ELR (cell line): ENCODE results near the gene RABL2A.
"Not testable (repeated sequence)": the region's sequence is repeated elsewhere in the genome, so short reads cannot be mapped to it uniquely, and the experiment has no call there.

Source experiments
- DNase-seq: peaks from one replicate; pipeline ENCODE4 v3.0.0-alpha.2; 2015; ENCODE audit warnings: low read depth

The RABL2A gene

GRCh38 chr2:113609822-113610221 lies 17.2 kb upstream of the RABL2A start:
- DNase-seq: not testable (repeated sequence)

DNA sequence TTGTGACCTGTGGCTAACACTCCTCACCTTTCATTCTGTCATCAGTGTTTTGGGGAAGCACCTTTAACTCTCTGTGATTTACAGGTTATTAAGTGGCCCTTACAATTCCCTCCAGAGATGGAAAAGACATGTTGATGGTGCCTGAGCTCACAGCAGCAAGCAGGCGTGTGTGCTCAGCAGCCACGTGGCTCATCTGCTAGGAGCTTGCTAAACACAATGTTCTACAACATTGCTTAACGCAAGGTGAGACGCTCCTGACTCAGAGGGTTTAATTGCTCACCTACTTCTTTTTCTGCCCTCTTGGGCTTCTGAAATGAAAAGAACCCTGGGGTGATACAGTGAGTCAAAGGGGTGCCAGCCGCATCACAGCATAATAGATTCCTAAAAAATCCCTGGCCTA lies 6.1 kb upstream of the RABL2A start:
- DNase-seq: not testable (repeated sequence)

GRCh38 chr2:113625906-113626305 lies 1.2 kb upstream of the RABL2A start:
- not testable (repeated sequence) for DNase-seq

DNA sequence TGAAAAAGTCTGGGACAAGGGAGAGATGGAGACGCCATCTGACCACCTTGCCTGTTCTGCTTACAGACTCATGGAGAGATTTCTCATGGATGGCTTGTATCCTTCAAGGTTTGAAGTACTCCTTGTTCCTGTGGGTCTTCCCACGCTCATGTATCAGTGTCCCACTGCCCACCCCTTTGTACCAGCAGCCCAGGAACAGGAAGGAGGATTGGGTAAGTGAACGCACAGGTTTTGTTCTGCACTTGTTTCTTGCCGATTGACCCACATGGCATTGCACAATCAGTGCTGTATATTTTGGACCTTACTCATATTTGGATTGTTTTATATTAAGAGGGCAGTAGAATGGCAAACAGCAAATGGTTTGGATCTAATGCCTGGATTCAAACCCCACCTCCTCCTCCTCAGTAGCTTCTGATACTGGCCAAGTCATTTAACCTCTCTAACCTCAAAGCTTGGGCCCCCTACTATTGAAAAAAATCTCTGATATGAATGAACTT lies 5.8 kb downstream of the RABL2A start:
- DNase-seq: not testable (repeated sequence)

GRCh38 chr2:113635358-113635757 lies 8.3 kb downstream of the RABL2A start:
- not testable (repeated sequence) for DNase-seq

DNA sequence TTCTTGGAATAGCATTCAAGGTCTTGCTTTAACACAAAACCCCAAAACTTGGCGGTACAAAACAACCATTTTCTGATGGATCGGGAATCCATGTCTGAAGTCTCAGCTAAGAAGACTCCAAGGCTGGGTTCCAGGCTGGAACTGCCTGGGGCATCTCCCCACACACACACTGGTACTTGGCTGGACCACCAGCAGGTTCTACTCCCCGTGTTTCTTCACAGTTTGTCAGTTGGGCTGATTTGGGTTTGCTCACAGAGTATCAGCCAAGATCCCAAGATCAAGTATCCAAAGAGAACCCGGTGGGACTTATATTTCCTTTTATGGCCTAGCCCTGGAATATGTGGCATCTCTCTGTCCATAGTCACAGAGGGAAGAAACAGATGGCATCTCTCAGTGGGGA lies 9.2 kb downstream of the RABL2A start:
- DNase-seq: not testable (repeated sequence)

GRCh38 chr2:113638084-113638483 lies 11.0 kb downstream of the RABL2A start:
- not testable (repeated sequence) for DNase-seq

GRCh38 chr2:113646217-113646616 lies 19.2 kb downstream of the RABL2A start:
- not testable (repeated sequence) for DNase-seq

DNA sequence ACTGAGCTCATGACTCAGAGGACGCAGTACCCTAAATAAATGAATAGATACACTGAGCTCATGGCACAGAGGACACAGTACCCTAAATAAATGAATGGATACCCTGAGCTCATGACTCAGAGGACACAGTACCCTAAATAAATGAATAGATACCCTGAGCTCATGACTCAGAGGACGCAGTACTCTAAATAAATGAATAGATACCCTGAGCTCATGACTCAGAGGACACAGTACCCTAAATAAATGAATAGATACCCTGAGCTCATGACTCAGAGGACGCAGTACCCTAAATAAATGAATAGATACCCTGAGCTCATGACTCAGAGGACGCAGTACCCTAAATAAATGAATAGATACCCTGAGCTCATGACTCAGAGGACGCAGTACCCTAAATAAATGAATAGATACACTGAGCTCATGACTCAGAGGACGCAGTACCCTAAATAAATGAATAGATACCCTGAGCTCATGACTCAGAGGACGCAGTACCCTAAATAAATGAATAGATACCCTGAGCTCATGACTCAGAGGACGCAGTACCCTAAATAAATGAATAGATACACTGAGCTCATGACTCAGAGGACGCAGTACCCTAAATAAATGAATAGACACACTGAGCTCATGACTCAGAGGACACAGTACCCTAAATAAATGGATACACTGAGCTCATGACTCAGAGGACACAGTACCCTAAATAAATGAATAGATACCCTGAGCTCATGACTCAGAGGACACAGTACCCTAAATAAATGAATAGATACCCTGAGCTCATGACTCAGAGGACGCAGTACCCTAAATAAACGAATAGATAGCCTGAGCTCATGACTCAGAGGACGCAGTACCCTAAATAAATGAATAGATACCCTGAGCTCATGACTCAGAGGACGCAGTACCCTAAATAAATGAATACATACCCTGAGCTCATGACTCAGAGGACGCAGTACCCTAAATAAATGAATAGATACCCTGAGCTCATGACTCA lies 24.1 kb downstream of the RABL2A start:
- DNase-seq: not testable (repeated sequence)

DNA sequence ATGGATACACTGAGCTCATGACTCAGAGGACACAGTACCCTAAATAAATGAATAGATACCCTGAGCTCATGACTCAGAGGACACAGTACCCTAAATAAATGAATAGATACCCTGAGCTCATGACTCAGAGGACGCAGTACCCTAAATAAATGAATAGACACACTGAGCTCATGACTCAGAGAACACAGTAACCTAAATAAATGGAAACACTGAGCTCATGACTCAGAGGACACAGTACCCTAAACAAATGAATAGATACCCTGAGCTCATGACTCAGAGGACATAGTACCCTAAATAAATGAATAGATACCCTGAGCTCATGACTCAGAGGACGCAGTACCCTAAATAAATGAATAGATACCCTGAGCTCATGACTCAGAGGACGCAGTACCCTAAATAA lies 25.5 kb downstream of the RABL2A start:
- not testable (repeated sequence) for DNase-seq

- DNase-seq: not testable (repeated sequence)
Measured at GRCh38 chr2:113656031-113656624, 29.1 kb downstream of the RABL2A start.

DNA sequence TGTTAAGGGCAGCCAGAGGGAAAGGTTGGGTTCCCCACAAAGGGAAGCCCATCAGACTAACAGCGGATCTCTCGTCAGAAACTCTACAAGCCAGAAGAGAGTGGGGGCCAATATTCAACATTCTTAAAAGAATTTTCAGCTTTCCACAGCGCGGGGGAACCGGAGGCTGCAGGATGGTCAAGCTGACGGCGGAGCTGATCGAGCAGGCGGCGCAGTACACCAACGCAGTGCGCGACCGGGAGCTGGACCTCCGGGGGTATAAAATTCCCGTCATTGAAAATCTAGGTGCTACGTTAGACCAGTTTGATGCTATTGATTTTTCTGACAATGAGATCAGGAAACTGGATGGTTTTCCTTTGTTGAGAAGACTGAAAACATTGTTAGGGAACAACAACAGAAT lies 30.7 kb downstream of the RABL2A start:
- DNase-seq: not testable (repeated sequence)

DNA sequence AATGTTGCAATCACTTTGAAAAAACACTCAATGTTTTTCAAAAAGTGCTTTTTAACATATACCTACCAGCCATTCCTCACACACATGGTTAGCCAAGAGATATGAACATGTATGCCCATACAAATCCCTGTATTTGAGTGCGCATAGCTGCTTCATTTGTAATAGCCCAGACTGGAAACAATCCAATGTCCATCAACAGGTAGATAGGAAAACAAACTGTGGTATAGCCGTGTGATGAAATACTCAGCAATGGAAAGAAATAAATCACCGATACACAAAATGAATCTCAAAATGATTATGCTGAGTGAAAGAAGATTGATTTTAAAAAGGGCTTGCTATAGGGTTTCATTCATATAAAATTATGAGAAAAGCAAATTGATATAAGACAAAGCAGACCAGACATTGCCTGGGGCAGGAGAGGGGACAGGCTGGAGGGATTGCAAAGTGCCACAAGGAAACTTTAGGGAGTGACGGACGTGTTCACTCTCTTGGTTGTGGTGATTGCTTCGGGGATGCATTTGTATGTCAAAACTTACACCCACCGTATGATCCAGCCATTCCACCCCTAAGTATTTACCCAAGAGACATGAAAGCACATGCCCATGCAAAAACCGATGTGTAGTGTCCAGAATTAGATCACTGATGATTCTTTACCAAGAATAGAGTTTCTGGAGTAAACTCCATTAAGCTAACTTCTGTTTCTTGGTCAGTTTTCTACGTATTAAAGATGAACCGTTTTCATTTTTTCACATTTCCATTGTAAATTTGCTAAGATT lies 36.4 kb downstream of the RABL2A start:
- not testable (repeated sequence) for DNase-seq

- DNase-seq: not testable (repeated sequence)
Measured at GRCh38 chr2:113664761-113665533, 37.9 kb downstream of the RABL2A start.

GRCh38 chr2:113669013-113669412 lies 41.9 kb downstream of the RABL2A start:
- DNase-seq: not testable (repeated sequence)

DNA sequence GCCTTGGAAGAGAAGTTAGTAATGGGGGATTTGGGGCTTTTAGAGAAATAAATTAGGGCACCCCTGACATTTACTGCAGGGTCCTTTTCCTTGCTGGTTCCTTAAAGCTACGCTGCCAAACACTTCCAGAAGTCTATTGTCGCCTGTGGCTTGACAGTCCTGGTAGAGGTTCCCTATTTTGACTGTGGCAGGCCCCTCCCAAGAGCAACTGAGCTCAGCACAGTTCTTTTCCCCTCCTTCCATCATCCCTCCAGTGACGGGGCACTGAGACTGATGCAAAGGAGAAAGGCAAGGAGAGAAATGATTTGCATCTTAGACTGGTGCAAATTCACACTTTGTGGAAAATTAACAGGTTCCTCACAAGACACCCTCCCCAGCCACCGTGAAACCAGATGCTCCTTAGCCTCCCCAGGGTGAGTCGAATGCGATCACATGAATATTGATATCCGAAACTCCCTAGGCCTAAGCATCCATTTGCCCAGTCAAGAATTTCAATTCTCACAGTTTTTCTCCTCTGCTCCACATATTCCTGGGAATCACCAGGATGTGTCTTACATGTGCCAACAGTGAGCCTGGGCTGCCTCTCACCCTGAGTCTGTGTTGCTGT lies 45.4 kb downstream of the RABL2A start:
- DNase-seq: no peak

- no peak for DNase-seq
Measured at GRCh38 chr2:113675875-113676274, 48.8 kb downstream of the RABL2A start.

DNA sequence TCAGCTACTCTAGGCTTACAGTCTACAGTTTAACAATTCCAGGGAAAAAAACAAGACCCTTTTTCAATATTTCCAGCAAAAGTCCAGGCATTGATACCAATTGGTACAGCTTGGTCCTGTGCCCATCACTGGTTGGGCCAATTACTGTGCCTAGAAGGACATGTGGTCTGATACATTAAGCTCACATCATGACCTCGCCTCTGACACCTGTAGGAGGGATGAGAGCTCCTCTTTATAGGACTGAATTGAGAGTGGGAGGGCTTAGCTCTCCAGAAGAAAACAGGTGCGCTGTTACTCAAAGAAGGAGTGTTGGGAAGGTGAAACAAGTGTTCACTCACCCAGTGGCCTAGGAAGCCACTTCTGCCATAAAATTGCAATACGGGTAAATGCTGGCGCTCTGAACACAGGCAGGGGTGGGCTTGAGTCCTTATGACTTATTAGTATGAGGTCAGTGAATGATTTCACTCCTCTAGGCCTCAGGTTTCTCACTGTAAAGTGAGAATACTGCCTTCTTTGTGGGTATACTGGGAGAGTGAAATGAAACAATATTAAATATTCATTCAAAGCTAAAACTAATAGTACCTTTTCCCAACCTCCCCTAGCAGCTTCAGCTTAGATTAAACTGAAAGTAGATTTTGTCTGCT lies 49.7 kb downstream of the RABL2A start:
- DNase-seq: no peak

- DNase-seq: no peak
Measured at GRCh38 chr2:113677330-113677729, 50.3 kb downstream of the RABL2A start.

GRCh38 chr2:113679457-113679856 lies 52.4 kb downstream of the RABL2A start:
- no peak for DNase-seq
